Astrocyte (in vitro differentiated cells and primary cell): ENCODE data around the gene COL23A1. TPM values are rescaled to one million over a fixed set of nuclear protein-coding genes. Genes with fewer than 3 reads are reported as not detected.
"Not testable (repeated sequence)": the region's sequence is repeated elsewhere in the genome, so short reads cannot be mapped to it uniquely, and the experiment has no call there.

Source experiments
- DNase-seq: peaks from one replicate; pipeline ENCODE4 v3.0.0-alpha.2; 2010; ENCODE audit warnings: low read depth
- FAIRE-seq: peaks from 2 replicates; lab custom pipeline; 2011; peaks lifted over from hg19 to GRCh38; lab: Jason Lieb, UNC
- H2AFZ ChIP-seq: 2 replicates; pipeline ENCODE4 v1.6.0; 2012; ENCODE audit warnings: low read depth, low read length, inconsistent platforms
- H3K27ac ChIP-seq: 2 replicates; pipeline ENCODE4 v1.5.1; 2011; ENCODE audit warnings: low read depth, low read length, inconsistent platforms
- H3K27me3 ChIP-seq: 2 replicates; pipeline ENCODE4 v1.6.0; 2011; ENCODE audit warnings: low read length, inconsistent platforms; ENCODE audit not compliant: insufficient read depth
- H3K36me3 ChIP-seq: 2 replicates; pipeline ENCODE4 v1.5.1; 2011; ENCODE audit warnings: low read length, inconsistent platforms; ENCODE audit not compliant: insufficient read depth
- H3K4me1 ChIP-seq: 2 replicates; pipeline ENCODE4 v1.5.1; 2011; ENCODE audit warnings: low read length, inconsistent platforms; ENCODE audit not compliant: insufficient read depth
- H3K4me2 ChIP-seq: 2 replicates; pipeline ENCODE4 v1.6.0; 2012; ENCODE audit warnings: low read length, inconsistent platforms
- H3K4me3 ChIP-seq: 2 replicates; pipeline ENCODE4 v1.5.1; 2011; ENCODE audit warnings: low read depth, mild to moderate bottlenecking, low read length, inconsistent platforms; ENCODE audit not compliant: insufficient read depth
- H3K79me2 ChIP-seq: 2 replicates; pipeline ENCODE4 v1.6.0; 2012; ENCODE audit warnings: mild to moderate bottlenecking, low read length, inconsistent platforms; ENCODE audit not compliant: insufficient read depth
- H3K9ac ChIP-seq: 2 replicates; pipeline ENCODE4 v1.6.0; 2012; ENCODE audit warnings: mild to moderate bottlenecking, low read length, inconsistent platforms
- H3K9me3 ChIP-seq: 2 replicates; pipeline ENCODE4 v1.5.1; 2012; ENCODE audit warnings: low read depth, mild to moderate bottlenecking, low read length, inconsistent platforms; ENCODE audit not compliant: insufficient read depth
- H4K20me1 ChIP-seq: 2 replicates; pipeline ENCODE4 v1.6.0; 2012; ENCODE audit warnings: low read length, inconsistent platforms; ENCODE audit not compliant: insufficient read depth
- H3K27ac Mint-ChIP-seq: one replicate; pipeline ENCODE4 v1.8.0; 2021; ENCODE audit warnings: mild to moderate bottlenecking, mixed read lengths; ENCODE audit not compliant: unreplicated experiment
- H3K27me3 Mint-ChIP-seq: one replicate; pipeline ENCODE4 v1.8.0; 2021; ENCODE audit warnings: low read depth, mixed read lengths; ENCODE audit not compliant: unreplicated experiment
- H3K36me3 Mint-ChIP-seq: one replicate; pipeline ENCODE4 v1.8.0; 2021; ENCODE audit warnings: low read depth, mixed read lengths; ENCODE audit not compliant: unreplicated experiment
- H3K4me1 Mint-ChIP-seq: one replicate; pipeline ENCODE4 v1.8.0; 2021; ENCODE audit warnings: low read depth, mixed read lengths; ENCODE audit not compliant: unreplicated experiment
- H3K4me3 Mint-ChIP-seq: one replicate; pipeline ENCODE4 v1.8.0; 2021; ENCODE audit warnings: mild to moderate bottlenecking, moderate library complexity, mixed read lengths; ENCODE audit not compliant: unreplicated experiment
- H3K9me3 Mint-ChIP-seq: one replicate; pipeline ENCODE4 v1.8.0; 2021; ENCODE audit warnings: mild to moderate bottlenecking, mixed read lengths; ENCODE audit not compliant: unreplicated experiment
- EZH2 ChIP-seq: IDR thresholded peaks from 2 replicates; pipeline ENCODE4 v1.6.1; 2012; ENCODE audit warnings: mild to moderate bottlenecking, low read length, inconsistent platforms; ENCODE audit not compliant: insufficient read depth
- total RNA-seq: library from RNA; stranded (reverse); gene quantifications from 2 replicates; pipeline ENCODE4 v1.2.1, GENCODE V29; 2021
- TF ChIP-seq, protein P1 (sequence below): IDR thresholded peaks from 2 replicates; pipeline ENCODE4 v1.5.1; 2011; ENCODE audit warnings: low read depth, mild to moderate bottlenecking, inconsistent platforms, low read length, moderate library complexity; ENCODE audit not compliant: insufficient read depth

Gene COL23A1
- total RNA-seq, 1 donor from 2014 or later, result 0.16 TPM

DNA sequence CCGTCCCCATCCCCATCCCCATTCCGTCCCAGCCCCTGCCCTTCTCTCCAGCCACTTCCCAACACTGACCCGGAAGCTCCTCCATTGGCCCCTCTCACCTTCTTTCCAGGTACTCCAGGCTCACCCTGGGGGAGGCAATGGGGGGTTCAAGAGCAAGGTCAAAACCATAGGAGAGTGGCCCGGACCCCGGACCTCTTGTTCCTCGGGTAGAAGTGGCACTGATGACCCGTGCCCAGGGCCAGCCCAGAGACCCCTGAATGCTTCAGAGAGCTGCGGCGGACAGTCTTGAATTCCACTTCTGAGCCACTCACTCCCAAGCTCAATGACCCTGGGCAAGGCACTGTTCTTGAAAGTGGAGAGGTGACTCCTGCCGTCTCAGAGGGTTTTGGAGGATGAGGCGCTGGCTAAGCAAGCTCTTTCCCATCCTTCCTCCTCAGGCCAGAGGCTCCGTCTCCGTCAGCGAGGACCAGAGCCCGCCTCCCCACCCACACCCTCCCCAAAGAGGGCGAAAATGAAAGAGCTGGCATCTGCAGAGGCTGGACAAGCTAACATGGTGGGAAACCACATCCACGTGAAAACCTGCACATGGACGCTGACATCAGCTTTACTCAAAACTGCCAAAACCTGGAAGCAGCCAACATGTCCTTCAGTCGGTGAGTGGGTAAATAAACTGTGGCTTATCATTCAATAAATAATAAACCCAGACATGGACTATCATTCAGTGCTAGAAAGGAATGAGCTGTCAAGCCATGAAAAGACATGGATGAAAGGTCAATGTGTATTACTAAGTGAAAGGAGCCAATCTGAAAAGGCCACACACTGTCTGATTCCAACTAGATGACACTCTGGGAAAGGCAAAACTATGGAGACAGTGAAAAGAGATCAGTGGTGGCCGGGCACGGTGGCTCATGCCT is 330.3 kb downstream of the COL23A1 start:
- Mint-ChIP-seq H3K27me3 (peaks cover 26% of the 10 kb centered on the region), H3K9me3 (peaks cover 5% of the 10 kb centered on the region), H3K27ac (no peak overlapping the region), H3K4me3 (no peak overlapping the region), H3K4me1 (no peaks in the 10 kb centered on the region), H3K36me3 (no peaks in the 10 kb centered on the region)
- no peak for TF ChIP-seq EZH2
- TF ChIP-seq, protein P1, sequence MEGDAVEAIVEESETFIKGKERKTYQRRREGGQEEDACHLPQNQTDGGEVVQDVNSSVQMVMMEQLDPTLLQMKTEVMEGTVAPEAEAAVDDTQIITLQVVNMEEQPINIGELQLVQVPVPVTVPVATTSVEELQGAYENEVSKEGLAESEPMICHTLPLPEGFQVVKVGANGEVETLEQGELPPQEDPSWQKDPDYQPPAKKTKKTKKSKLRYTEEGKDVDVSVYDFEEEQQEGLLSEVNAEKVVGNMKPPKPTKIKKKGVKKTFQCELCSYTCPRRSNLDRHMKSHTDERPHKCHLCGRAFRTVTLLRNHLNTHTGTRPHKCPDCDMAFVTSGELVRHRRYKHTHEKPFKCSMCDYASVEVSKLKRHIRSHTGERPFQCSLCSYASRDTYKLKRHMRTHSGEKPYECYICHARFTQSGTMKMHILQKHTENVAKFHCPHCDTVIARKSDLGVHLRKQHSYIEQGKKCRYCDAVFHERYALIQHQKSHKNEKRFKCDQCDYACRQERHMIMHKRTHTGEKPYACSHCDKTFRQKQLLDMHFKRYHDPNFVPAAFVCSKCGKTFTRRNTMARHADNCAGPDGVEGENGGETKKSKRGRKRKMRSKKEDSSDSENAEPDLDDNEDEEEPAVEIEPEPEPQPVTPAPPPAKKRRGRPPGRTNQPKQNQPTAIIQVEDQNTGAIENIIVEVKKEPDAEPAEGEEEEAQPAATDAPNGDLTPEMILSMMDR, result no peak
- Histone ChIP-seq H3K36me3 (no peaks in the 10 kb centered on the region), H3K4me2 (no peak overlapping the region), H3K79me2 (no peaks in the 10 kb centered on the region), H3K4me3 (no peak overlapping the region), H3K27ac (no peak overlapping the region), H3K9ac (no peak overlapping the region), H3K4me1 (no peaks in the 10 kb centered on the region), H3K9me3 (no peaks in the 10 kb centered on the region), H3K27me3 (no peaks in the 10 kb centered on the region), H2AFZ (no peak overlapping the region), H4K20me1 (no peaks in the 10 kb centered on the region)
- no peak for FAIRE-seq
- DNase-seq, result no peak

DNA sequence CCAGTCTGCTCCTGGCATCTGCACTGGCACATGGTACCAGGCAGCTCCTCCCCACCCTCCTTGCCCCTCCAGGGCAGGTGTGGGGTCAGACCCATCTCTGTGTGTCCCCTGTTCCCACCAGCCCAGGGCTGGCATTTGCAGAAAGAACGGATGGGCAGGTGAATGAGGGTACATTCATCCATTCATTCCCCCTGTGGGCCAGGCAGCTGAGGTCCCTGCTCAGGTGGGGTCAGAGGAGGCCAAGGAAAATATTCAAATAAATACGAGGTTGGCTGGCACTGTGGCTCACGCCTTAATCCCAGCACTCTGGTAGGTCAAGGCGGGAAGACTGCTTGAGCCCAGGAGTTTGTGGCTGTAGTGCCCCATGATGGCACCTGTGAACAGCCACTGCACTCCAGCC is 332.5 kb downstream of the COL23A1 start:
- Histone ChIP-seq H4K20me1 (no peaks in the 10 kb centered on the region), H3K27ac (no peak overlapping the region), H2AFZ (no peak overlapping the region), H3K4me3 (no peak overlapping the region), H3K9me3 (no peaks in the 10 kb centered on the region), H3K27me3 (no peaks in the 10 kb centered on the region), H3K36me3 (no peaks in the 10 kb centered on the region), H3K4me2 (no peak overlapping the region), H3K4me1 (no peaks in the 10 kb centered on the region), H3K9ac (no peak overlapping the region), H3K79me2 (no peaks in the 10 kb centered on the region)
- TF ChIP-seq EZH2, result no peak
- TF ChIP-seq, protein P1, result no peak
- DNase-seq, result no peak
- Mint-ChIP-seq H3K36me3 (no peaks in the 10 kb centered on the region), H3K4me1 (no peaks in the 10 kb centered on the region), H3K27me3 (peaks cover 22% of the 10 kb centered on the region), H3K27ac (no peak overlapping the region), H3K9me3 (peaks cover 2% of the 10 kb centered on the region), H3K4me3 (no peak overlapping the region)
- FAIRE-seq, result no peak

DNA sequence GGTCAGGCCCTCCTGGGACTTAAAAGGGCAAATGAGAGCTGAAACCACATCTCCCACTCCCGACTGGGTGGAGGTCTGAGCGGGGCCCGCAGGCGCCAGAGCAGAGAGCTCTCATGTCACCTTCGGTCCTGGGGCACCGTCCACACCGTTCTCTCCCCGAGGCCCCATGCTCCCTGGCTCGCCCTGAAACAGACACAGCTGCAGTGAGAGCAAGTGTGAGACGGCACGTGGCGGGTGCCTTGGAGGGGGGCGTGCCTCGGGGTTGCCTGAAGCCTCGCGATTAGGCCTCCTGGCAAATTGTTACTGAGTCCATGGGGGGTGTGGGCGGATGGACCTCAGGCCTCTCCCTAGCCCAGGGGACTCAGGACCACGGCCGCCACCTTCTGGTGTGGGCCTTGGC is 333.4 kb downstream of the COL23A1 start:
- no peak for DNase-seq
- Histone ChIP-seq H3K9ac (no peak overlapping the region), H3K36me3 (no peaks in the 10 kb centered on the region), H2AFZ (no peak overlapping the region), H3K79me2 (no peaks in the 10 kb centered on the region), H3K9me3 (no peaks in the 10 kb centered on the region), H3K4me1 (no peaks in the 10 kb centered on the region), H3K27me3 (no peaks in the 10 kb centered on the region), H3K27ac (no peak overlapping the region), H3K4me3 (no peak overlapping the region), H3K4me2 (no peak overlapping the region), H4K20me1 (no peaks in the 10 kb centered on the region)
- H3K27me3 Mint-ChIP-seq, result peaks cover 18% of the 10 kb centered on the region
- no peaks in the 10 kb centered on the region for H3K36me3 Mint-ChIP-seq
- no peak for FAIRE-seq
- H3K27ac Mint-ChIP-seq, result no peak overlapping the region
- H3K4me3 Mint-ChIP-seq, result no peak overlapping the region
- no peak for TF ChIP-seq EZH2
- TF ChIP-seq, protein P1, result no peak
- no peaks in the 10 kb centered on the region for H3K9me3 Mint-ChIP-seq
- H3K4me1 Mint-ChIP-seq, result no peaks in the 10 kb centered on the region

DNA sequence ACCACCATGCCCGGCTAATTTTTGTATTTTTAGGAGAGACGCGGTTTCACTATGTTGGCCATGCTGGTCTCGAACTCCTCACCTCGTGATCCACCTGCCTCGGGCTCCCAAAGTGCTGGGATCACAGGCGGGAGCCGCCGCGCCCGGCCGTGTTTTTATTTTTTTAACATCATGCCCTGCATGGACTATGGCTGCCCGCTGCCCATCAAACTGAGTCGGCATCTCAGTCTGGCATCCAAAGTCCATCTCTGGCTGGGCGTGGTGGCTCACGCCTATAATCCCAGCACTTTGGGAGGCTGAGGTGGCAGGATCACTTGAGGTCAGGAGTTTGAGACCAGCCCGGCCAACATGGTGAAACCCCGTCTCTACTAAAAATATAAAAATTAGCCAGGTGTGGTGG is 336.6 kb downstream of the COL23A1 start:
- peaks cover 14% of the 10 kb centered on the region for H3K27me3 Mint-ChIP-seq
- not testable (repeated sequence) for H3K9me3 Mint-ChIP-seq, H3K79me2 ChIP-seq, H3K4me3 Mint-ChIP-seq, H3K9me3 ChIP-seq, H3K4me2 ChIP-seq, H3K27ac ChIP-seq, H3K36me3 Mint-ChIP-seq, H3K9ac ChIP-seq, H3K4me1 Mint-ChIP-seq, H3K36me3 ChIP-seq, H3K27me3 ChIP-seq, H2AFZ ChIP-seq, FAIRE-seq, H3K4me3 ChIP-seq, H3K27ac Mint-ChIP-seq, DNase-seq, H4K20me1 ChIP-seq, H3K4me1 ChIP-seq
